Measurements from ENCODE around the gene MS4A10. TPM values are rescaled to one million over a fixed set of nuclear protein-coding genes. Genes with fewer than 3 reads are reported as not detected.

MS4A10 gene
- total RNA-seq, 3 donors from 2014 or later (not counting 1 experiment from before 2014, with no cell fraction given) = not detected

GRCh38 chr11:60836866-60837515 is 51.9 kb downstream of the MS4A10 start:
- intact Hi-C loops (cut with micrococcal nuclease) = no loop called here
- no peaks in the 10 kb centered on the region for H3K36me3 ChIP-seq (ENCODE audit: control insufficient read depth, insufficient read depth, low read length)
- H3K9me3 ChIP-seq (ENCODE audit: control insufficient read depth, insufficient read depth, low read length) = no peaks in the 10 kb centered on the region
- WGBS (ENCODE audit: insufficient coverage) = 62% methylated on average over 9 of the region's 9 CpGs
- H3K4me1 ChIP-seq (ENCODE audit: control insufficient read depth, insufficient read depth, low read length) = peaks cover 15% of the 10 kb centered on the region
- ATAC-seq = no peak
- Mint-ChIP-seq H3K36me3 (no peaks in the 10 kb centered on the region), H3K4me3 (no peak overlapping the region), H3K27ac (no peak overlapping the region), H3K4me1 (peaks cover 9 to 11% of the 10 kb centered on the region in 2 donors), H3K27me3 (ENCODE audit: low read depth in 2 of 2) (peaks cover 0 to 12% of the 10 kb centered on the region in 2 donors), H3K9me3 (no peaks in the 10 kb centered on the region)
- no peak overlapping the region for H3K27ac ChIP-seq (ENCODE audit: low read length)
- no peak overlapping the region for H3K4me3 ChIP-seq (ENCODE audit: low read length)
- no peaks in the 10 kb centered on the region for H3K27me3 ChIP-seq (ENCODE audit: control insufficient read depth, insufficient read depth, low read length)
- TF ChIP-seq, protein P1, sequence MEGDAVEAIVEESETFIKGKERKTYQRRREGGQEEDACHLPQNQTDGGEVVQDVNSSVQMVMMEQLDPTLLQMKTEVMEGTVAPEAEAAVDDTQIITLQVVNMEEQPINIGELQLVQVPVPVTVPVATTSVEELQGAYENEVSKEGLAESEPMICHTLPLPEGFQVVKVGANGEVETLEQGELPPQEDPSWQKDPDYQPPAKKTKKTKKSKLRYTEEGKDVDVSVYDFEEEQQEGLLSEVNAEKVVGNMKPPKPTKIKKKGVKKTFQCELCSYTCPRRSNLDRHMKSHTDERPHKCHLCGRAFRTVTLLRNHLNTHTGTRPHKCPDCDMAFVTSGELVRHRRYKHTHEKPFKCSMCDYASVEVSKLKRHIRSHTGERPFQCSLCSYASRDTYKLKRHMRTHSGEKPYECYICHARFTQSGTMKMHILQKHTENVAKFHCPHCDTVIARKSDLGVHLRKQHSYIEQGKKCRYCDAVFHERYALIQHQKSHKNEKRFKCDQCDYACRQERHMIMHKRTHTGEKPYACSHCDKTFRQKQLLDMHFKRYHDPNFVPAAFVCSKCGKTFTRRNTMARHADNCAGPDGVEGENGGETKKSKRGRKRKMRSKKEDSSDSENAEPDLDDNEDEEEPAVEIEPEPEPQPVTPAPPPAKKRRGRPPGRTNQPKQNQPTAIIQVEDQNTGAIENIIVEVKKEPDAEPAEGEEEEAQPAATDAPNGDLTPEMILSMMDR (IDR thresholded peaks at IDR 0.05) = no peak
- no peak for DNase-seq

DNA sequence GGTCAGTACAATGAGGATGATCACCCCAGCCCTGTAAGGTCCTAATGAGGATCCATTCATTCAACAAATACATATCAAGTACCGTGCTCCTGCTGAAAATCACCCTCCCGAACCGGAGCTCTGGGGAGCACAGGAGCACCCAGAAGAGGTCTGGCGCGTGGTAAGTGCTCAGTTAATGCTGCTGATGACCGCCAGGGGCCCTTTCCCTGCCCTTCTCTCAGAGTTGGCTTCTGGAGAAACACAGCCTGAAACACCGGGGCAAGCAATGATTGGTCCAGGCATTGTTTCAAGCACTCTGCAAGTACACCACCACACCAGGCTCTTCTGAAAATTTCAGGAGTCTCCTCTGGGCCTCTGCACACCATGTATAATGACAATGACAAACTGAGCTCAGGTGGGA is 53.0 kb downstream of the MS4A10 start:
- no peak for ATAC-seq
- Histone ChIP-seq H3K27me3 (ENCODE audit: control insufficient read depth, insufficient read depth, low read length) (no peaks in the 10 kb centered on the region), H3K36me3 (ENCODE audit: control insufficient read depth, insufficient read depth, low read length) (no peaks in the 10 kb centered on the region), H3K27ac (ENCODE audit: low read length) (no peak overlapping the region), H3K4me1 (ENCODE audit: control insufficient read depth, insufficient read depth, low read length) (peaks cover 26% of the 10 kb centered on the region), H3K4me3 (ENCODE audit: low read length) (no peak overlapping the region), H3K9me3 (ENCODE audit: control insufficient read depth, insufficient read depth, low read length) (no peaks in the 10 kb centered on the region)
- no peaks in the 10 kb centered on the region for H3K9me3 Mint-ChIP-seq
- intact Hi-C loops (cut with micrococcal nuclease) = no loop called here
- H3K4me3 Mint-ChIP-seq = no peak overlapping the region
- TF ChIP-seq, protein P1 (IDR thresholded peaks at IDR 0.05) = no peak
- no peak for DNase-seq
- peaks cover 0 to 12% of the 10 kb centered on the region in 2 donors for H3K27me3 Mint-ChIP-seq (ENCODE audit: low read depth in 2 of 2)
- no peak overlapping the region for H3K27ac Mint-ChIP-seq
- 91% methylated on average over 7 of the region's 7 CpGs for WGBS (ENCODE audit: insufficient coverage)
- no peaks in the 10 kb centered on the region for H3K36me3 Mint-ChIP-seq
- peaks cover 20 to 23% of the 10 kb centered on the region in 2 donors for H3K4me1 Mint-ChIP-seq

GRCh38 chr11:60840470-60841430 is 55.6 kb downstream of the MS4A10 start:
- Mint-ChIP-seq H3K27me3 (ENCODE audit: low read depth in 2 of 2) (peaks cover 0 to under 1% of the 10 kb centered on the region in 2 donors), H3K36me3 (no peaks in the 10 kb centered on the region), H3K9me3 (no peaks in the 10 kb centered on the region), H3K4me3 (peak overlapping the region; percentile 95), H3K4me1 (peaks cover 39 to 48% of the 10 kb centered on the region in 2 donors), H3K27ac (peak overlapping the region; percentile 91 to 92)
- no peaks in the 10 kb centered on the region for H3K27me3 ChIP-seq (ENCODE audit: control insufficient read depth, insufficient read depth, low read length)
- TF ChIP-seq, protein P1 (IDR thresholded peaks at IDR 0.05) = no peak
- no peak overlapping the region for H3K27ac ChIP-seq (ENCODE audit: low read length)
- ATAC-seq = no peak
- no peaks in the 10 kb centered on the region for H3K36me3 ChIP-seq (ENCODE audit: control insufficient read depth, insufficient read depth, low read length)
- H3K4me1 ChIP-seq (ENCODE audit: control insufficient read depth, insufficient read depth, low read length) = peaks cover 36% of the 10 kb centered on the region
- no peak overlapping the region for H3K4me3 ChIP-seq (ENCODE audit: low read length)
- no peaks in the 10 kb centered on the region for H3K9me3 ChIP-seq (ENCODE audit: control insufficient read depth, insufficient read depth, low read length)
- 95% methylated on average over 14 of the region's 14 CpGs for WGBS (ENCODE audit: insufficient coverage)
- DNase-seq = peak in 1 of 2 donors; percentile 18
- intact Hi-C loops (cut with micrococcal nuclease) = no loop called here
